Measurements from ENCODE around the gene IHH. TPM values are rescaled to one million over a fixed set of nuclear protein-coding genes. Genes with fewer than 3 reads are reported as not detected.

The IHH gene
- total RNA-seq, 1 experiment from 2014 or later: 0.11 TPM

Small RNA genes lying within 50 kb of the gene (microRNA-seq; reads per million reads assigned to microRNA genes)
- gene MIR3131 (ENCODE audit: borderline number of aligned reads): not detected

Other genes with a start within 250 kb of the IHH start
- gene PRKAG3, start 229.1 kb downstream of the IHH start, total RNA-seq (2021): not detected in 3 replicates
- not detected in 3 replicates for gene WNT6, start 201.1 kb downstream of the IHH start, total RNA-seq (2021)
- gene WNT10A, start 180.1 kb downstream of the IHH start, total RNA-seq (2021): not detected in 3 replicates
- 0.16 to 0.46 TPM (median 0.26 TPM) in 3 replicates for gene CDK5R2, start 101.3 kb downstream of the IHH start, total RNA-seq (2021)
- gene FEV, start 75.7 kb downstream of the IHH start, total RNA-seq (2021): not detected in 3 replicates
- not detected in 3 replicates for gene CRYBA2, start 67.5 kb downstream of the IHH start, total RNA-seq (2021)
- gene CFAP65, start 19.4 kb downstream of the IHH start, total RNA-seq (2021): 0.44 to 1.0 TPM (median 0.48 TPM) in 3 replicates
- 18.4 to 22.3 TPM (median 21.3 TPM) in 3 replicates for gene NHEJ1, start 99.9 kb upstream of the IHH start, total RNA-seq (2021)
- 0.41 to 0.59 TPM (median 0.55 TPM) in 3 replicates for gene SLC23A3, start 109.1 kb upstream of the IHH start, total RNA-seq (2021)
- 26.7 to 32.8 TPM (median 29.5 TPM) in 3 replicates for gene CNPPD1, start 116.0 kb upstream of the IHH start, total RNA-seq (2021)
- 50.2 to 60.2 TPM (median 52.8 TPM) in 3 replicates for gene RETREG2, start 117.4 kb upstream of the IHH start, total RNA-seq (2021)
- 19.5 to 21.1 TPM (median 20.2 TPM) in 3 replicates for gene ZFAND2B, start 145.9 kb upstream of the IHH start, total RNA-seq (2021)
- 42.1 to 45.3 TPM (median 44.8 TPM) in 3 replicates for gene ABCB6, start 158.0 kb upstream of the IHH start, total RNA-seq (2021)
- gene ATG9A, start 168.7 kb upstream of the IHH start, total RNA-seq (2021): 42.9 to 48.4 TPM (median 46.7 TPM) in 3 replicates
- gene ANKZF1, start 168.9 kb upstream of the IHH start, total RNA-seq (2021): 56.9 to 70.4 TPM (median 58.0 TPM) in 3 replicates
- gene GLB1L, start 184.5 kb upstream of the IHH start, total RNA-seq (2021): 5.2 to 6.4 TPM (median 6.1 TPM) in 3 replicates
- gene STK16, start 184.6 kb upstream of the IHH start, total RNA-seq (2021): 27.4 to 28.8 TPM (median 27.5 TPM) in 3 replicates
- 0.20 TPM in 1 of 3 replicates, not detected in the others for gene TUBA4B, start 192.3 kb upstream of the IHH start, total RNA-seq (2021)
- gene TUBA4A, start 193.0 kb upstream of the IHH start, total RNA-seq (2021): 40.8 to 58.7 TPM (median 52.3 TPM) in 3 replicates
- gene DNAJB2, start 218.4 kb upstream of the IHH start, total RNA-seq (2021): 36.1 to 42.8 TPM (median 40.3 TPM) in 3 replicates
- 3.8 to 5.7 TPM (median 5.2 TPM) in 3 replicates for gene PTPRN, start 248.5 kb upstream of the IHH start, total RNA-seq (2021)